Prostate gland (tissue), 1 donor: ENCODE results near the gene INSIG1.

Experiments
- POLR2A ChIP-seq: fragments of 450-650 bp; IDR thresholded peaks from one replicate; pipeline ENCODE4 v1.6.1; 2016; ENCODE audit warnings: antibody characterized with exemption, mild to moderate bottlenecking
- POLR2AphosphoS5 ChIP-seq: sonication (generic); formaldehyde crosslinking; IDR thresholded peaks from one replicate; pipeline ENCODE4 v1.6.1; 2017; ENCODE audit warnings: antibody characterized with exemption

DNA sequence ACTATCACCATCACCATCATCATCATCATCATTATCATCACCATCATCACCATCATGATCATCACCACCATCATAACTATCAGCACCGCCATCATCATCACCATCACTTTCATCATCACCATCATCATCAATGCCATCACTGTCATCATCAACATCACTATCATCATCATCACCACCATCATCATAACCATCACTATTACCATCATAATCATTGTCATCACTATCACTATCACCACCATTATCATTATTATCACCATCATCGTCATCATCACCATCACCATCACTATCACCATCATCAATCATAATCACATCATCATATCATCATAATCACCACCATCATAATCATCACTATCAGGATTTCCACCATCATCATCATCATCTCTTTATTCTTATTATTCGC is 20.6 kb downstream of the INSIG1 start:
- TF ChIP-seq POLR2AphosphoS5 (no peak), POLR2A (no peak)
